ENCODE data around the gene RAPGEF6.
"Not testable (repeated sequence)": the region's sequence is repeated elsewhere in the genome, so short reads cannot be mapped to it uniquely, and the experiment has no call there.

- TF ChIP-seq, protein P1, sequence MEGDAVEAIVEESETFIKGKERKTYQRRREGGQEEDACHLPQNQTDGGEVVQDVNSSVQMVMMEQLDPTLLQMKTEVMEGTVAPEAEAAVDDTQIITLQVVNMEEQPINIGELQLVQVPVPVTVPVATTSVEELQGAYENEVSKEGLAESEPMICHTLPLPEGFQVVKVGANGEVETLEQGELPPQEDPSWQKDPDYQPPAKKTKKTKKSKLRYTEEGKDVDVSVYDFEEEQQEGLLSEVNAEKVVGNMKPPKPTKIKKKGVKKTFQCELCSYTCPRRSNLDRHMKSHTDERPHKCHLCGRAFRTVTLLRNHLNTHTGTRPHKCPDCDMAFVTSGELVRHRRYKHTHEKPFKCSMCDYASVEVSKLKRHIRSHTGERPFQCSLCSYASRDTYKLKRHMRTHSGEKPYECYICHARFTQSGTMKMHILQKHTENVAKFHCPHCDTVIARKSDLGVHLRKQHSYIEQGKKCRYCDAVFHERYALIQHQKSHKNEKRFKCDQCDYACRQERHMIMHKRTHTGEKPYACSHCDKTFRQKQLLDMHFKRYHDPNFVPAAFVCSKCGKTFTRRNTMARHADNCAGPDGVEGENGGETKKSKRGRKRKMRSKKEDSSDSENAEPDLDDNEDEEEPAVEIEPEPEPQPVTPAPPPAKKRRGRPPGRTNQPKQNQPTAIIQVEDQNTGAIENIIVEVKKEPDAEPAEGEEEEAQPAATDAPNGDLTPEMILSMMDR (IDR thresholded peaks at IDR 0.05), result not testable (repeated sequence)
- not testable (repeated sequence) for TF ChIP-seq POLR2A, POLR2AphosphoS5 (IDR thresholded peaks at IDR 0.05)
Measured at GRCh38 chr5:131621164-131621563, 13.9 kb downstream of the RAPGEF6 start.
